GM21381 (cell line): ENCODE results near the gene RASIP1.
"Not testable (repeated sequence)": the region's sequence is repeated elsewhere in the genome, so short reads cannot be mapped to it uniquely, and the experiment has no call there.

Experiments used
- ATAC-seq: cut with Tn5 transposase; IDR thresholded peaks from one replicate; pipeline ENCODE4 v1.9.1; 2021; ENCODE audit warnings: mild to moderate bottlenecking, moderate library complexity; ENCODE audit not compliant: unreplicated experiment

The RASIP1 gene

GRCh38 chr19:48713041-48713863 lies 27.2 kb downstream of the RASIP1 start:
- no peak for ATAC-seq

GRCh38 chr19:48711106-48711662 lies 29.2 kb downstream of the RASIP1 start:
- no peak for ATAC-seq

- no peak for ATAC-seq
Measured at GRCh38 chr19:48708471-48708870, 31.9 kb downstream of the RASIP1 start.

- no peak for ATAC-seq
Measured at GRCh38 chr19:48705431-48705830, 35.0 kb downstream of the RASIP1 start.

- ATAC-seq = no peak
Measured at GRCh38 chr19:48703316-48703715, 37.1 kb downstream of the RASIP1 start.

- no peak for ATAC-seq
Measured at GRCh38 chr19:48702701-48703100, 37.7 kb downstream of the RASIP1 start.

- no peak for ATAC-seq
Measured at GRCh38 chr19:48698046-48698445, 42.4 kb downstream of the RASIP1 start.

- ATAC-seq = no peak
Measured at GRCh38 chr19:48696353-48697010, 43.9 kb downstream of the RASIP1 start.

GRCh38 chr19:48695743-48696352 lies 44.6 kb downstream of the RASIP1 start, which contains the start of gene FUT2:
Gene FUT2 (plus strand): TSS chr19:48695971. CDS start chr19:48702957, 6,986 bp downstream.
- ATAC-seq = no peak

- not testable (repeated sequence) for ATAC-seq
Measured at GRCh38 chr19:48693629-48694028, 46.8 kb downstream of the RASIP1 start.

GRCh38 chr19:48689449-48689848 lies 51.0 kb downstream of the RASIP1 start:
- no peak for ATAC-seq

- no peak for ATAC-seq
Measured at GRCh38 chr19:48687776-48688175, 52.6 kb downstream of the RASIP1 start.

GRCh38 chr19:48686637-48687036 lies 53.8 kb downstream of the RASIP1 start:
- ATAC-seq = not testable (repeated sequence)

- ATAC-seq = no peak
Measured at GRCh38 chr19:48686088-48686487, 54.3 kb downstream of the RASIP1 start.

GRCh38 chr19:48685583-48685982 lies 54.8 kb downstream of the RASIP1 start:
- no peak for ATAC-seq

GRCh38 chr19:48683349-48683748 lies 57.1 kb downstream of the RASIP1 start:
- ATAC-seq = no peak

- no peak for ATAC-seq
Measured at GRCh38 chr19:48681127-48681470, 59.3 kb downstream of the RASIP1 start.

- ATAC-seq = no peak
Measured at GRCh38 chr19:48680436-48681126, 59.8 kb downstream of the RASIP1 start.

GRCh38 chr19:48680006-48680405 lies 60.4 kb downstream of the RASIP1 start:
- not testable (repeated sequence) for ATAC-seq

GRCh38 chr19:48678201-48678600 lies 62.2 kb downstream of the RASIP1 start:
- no peak for ATAC-seq

GRCh38 chr19:48676887-48677286 lies 63.5 kb downstream of the RASIP1 start:
- no peak for ATAC-seq
